HG02763 (cell line): ENCODE results near the gene NFATC3.

ENCODE experiments used
- ATAC-seq: cut with Tn5 transposase; IDR thresholded peaks from one replicate; pipeline ENCODE4 v1.9.1; 2021; ENCODE audit warnings: mild to moderate bottlenecking, moderate library complexity; ENCODE audit not compliant: unreplicated experiment

NFATC3 gene

GRCh38 chr16:68267612-68268405, 182.6 kb downstream of the NFATC3 start:
- ATAC-seq = no peak

- no peak for ATAC-seq
These were observed 184.6 kb downstream of the NFATC3 start for GRCh38 chr16:68269793-68270192.

GRCh38 chr16:68270353-68270752, 185.2 kb downstream of the NFATC3 start:
- ATAC-seq = no peak

- ATAC-seq = no peak
These were observed 187.5 kb downstream of the NFATC3 start for GRCh38 chr16:68272507-68273209.

- ATAC-seq = no peak
These were observed 188.3 kb downstream of the NFATC3 start for GRCh38 chr16:68273459-68273858.

GRCh38 chr16:68273896-68274295, 188.7 kb downstream of the NFATC3 start:
- no peak for ATAC-seq

- no peak for ATAC-seq
These were observed 189.3 kb downstream of the NFATC3 start for GRCh38 chr16:68274441-68274840.

GRCh38 chr16:68275611-68276191, 190.5 kb downstream of the NFATC3 start:
- peak; percentile 58 for ATAC-seq

- no peak for ATAC-seq
These were observed 191.1 kb downstream of the NFATC3 start for GRCh38 chr16:68276223-68276622.
